GM19328 (cell line): ENCODE results near the gene LMOD3.

Source experiments
- ATAC-seq: cut with Tn5 transposase; IDR thresholded peaks from one replicate; pipeline ENCODE4 v1.9.1; 2021; ENCODE audit warnings: mild to moderate bottlenecking, moderate library complexity; ENCODE audit not compliant: unreplicated experiment

Gene LMOD3

GRCh38 chr3:69122403-69122802 is at the start of gene LMOD3:
LMOD3 (minus strand) TSS chr3:69122595; CDS start chr3:69122386, 209 bp downstream.
- ATAC-seq = no peak

DNA sequence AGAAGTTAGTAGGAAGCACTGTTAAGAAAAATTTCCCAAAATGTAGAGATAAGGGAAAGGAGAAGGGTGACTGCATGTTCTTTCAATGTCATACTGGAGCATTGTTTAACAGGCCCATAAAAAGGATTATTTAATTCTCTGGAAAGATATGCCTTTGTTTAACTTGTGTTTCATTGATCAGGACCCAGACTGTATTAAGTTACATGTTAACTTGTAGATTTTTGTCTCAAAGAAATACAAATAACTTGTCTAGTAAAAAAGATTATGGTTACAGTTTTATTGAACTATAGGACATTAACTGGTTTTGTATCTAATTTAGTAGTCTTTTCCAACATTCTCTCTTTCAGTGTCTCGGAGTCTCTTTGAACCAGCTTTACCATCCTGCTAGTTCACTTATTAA is 49.7 kb upstream of the LMOD3 start:
- no peak for ATAC-seq

DNA sequence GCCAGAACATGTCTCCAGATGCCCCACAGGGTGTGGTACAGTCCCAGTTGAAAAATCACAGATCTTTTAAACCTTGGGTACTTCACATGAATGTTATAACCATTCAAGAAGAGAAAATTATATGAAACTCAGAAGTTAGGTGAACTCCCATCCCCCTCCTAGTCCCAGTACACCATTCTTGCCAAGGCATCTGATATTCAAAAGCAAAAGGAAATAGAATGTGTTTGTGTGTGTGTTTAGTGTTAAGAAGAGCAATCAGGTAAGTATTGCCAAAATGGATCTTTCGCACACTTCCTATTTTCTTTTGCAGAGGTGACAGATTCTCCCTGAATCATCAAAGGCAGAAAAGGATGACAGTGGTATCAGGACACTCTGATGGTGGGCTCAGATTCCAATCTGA is 44.1 kb upstream of the LMOD3 start:
- no peak for ATAC-seq

DNA sequence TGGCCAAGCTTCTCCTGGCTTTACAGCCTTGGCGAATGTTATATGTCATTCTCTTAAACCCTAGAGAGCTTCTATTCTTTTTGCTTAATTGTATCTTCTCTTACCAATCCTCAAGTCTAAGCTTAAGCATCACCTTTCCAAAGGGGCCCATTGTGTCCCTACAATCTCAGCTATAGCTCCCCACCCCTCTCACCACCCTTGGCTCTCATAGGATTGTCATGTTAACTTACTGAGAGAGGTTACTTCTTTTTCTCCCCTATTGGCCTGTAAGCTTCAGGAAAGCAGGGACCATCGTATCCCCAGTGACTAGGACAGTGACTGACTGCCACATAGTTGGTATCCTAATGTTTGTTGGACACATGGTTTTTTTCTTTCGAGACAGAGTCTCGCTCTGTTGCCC is 43.3 kb upstream of the LMOD3 start:
- ATAC-seq = no peak

DNA sequence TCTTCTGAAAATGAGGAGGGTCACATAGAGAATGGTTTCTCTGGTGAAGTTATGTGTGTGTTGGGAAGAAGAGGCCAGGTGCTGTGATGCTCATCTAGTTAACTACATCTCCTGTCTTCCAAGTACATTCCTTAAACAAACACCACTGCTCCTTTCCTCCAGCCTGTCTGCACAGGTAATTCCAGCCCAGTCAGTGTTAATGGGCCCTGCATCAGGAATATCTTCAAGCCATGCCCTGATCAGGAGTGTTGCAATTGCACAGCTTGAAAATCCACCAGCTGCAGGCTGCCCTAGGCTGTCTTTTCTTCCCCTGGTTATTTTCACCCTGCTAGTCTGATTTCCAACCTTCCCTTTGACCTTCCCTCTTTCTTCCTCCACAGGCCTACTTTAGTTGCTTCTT is 41.9 kb upstream of the LMOD3 start:
- no peak for ATAC-seq

- no peak for ATAC-seq
Observed at GRCh38 chr3:69162308-69162980, 40.0 kb upstream of the LMOD3 start.

DNA sequence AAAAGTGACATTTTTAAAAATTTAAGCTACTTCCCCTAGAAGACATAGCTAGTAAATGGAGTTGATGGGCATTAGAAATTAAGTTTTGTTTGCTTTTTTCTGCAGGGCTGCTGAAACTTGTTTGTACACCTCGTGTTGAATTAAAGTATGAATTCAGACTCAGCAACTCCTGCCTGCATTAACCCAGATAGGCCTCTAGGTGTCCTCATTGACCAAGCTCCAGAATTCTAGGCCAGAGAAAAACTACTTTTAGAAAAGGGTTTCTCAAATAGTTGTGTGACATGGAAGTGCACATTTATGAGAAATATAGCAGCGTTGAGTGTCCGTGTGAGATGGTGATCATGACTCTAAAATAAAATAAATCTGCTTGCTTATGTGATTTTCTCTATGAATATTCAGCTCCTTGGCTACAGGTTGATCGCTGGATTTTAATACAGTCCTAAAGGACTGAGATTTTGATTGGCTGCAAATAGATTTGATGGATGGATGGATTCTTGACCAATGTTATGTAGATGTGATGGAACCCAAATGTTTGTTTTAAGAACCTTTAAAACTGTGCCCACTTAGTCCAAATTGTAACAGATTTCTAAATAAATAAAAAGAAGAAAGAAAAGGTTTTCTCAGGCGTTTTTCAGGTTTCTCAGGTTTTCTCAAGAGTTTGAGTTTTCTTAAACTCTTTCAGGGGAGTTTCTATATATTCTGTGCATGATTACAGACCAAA is 39.4 kb upstream of the LMOD3 start:
- ATAC-seq = no peak

DNA sequence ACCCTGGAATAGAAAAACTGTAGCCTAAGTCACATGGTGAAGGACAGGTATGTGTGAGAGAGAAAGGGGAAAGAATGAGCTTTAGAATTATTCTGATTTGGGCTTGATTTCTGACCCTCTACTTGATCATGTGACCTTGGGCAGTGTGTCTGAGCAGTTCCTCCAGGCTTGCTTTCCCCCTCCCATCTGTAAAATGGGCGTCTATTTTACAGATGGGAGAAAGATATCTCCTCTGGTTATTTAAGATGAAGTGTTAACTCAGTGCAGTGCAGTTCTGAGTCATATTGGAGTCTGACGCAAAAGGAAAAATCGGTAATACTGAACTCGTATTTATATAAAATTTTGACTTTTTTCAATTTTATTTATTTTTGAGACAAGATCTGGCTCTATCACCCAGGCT is 38.1 kb upstream of the LMOD3 start:
- no peak for ATAC-seq

DNA sequence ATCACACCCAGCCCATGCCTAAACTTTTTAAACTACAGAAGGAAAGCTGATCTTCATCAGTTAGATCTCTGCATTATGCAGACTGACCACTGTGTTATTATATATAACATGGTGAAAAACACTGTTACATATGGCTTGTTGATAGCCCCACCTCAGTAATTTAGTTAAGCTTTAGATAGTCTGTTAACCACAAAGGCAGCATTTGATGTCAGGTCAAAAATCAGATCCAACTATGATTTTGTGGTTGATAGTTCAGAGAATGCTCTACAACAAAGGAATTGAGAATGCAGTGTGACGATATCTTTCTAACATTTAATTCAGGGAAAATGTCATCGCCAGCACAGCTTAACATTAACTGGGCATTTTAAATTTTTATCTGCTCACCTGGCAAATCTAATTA is 37.7 kb upstream of the LMOD3 start:
- no peak for ATAC-seq

- no peak for ATAC-seq
Observed at GRCh38 chr3:69149586-69149985, 27.2 kb upstream of the LMOD3 start.

DNA sequence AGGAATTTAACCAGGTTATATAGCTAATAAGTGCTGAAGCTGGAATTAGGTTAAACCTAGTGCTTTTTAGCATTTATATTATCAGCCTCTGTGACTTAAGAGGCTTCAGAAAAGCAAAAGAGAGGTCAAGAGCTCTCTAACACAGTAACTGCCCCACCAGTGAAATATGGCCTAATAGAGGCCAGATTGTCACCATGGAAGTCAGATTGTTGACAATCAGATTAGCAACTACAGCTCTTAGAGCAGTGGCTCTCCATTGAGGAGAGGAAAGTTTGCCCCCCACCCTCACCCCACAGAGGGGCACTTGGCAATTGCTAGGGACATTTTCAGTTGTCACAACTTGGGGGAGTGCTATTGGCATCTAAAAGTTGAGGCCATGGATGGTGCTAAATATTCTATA is 23.3 kb upstream of the LMOD3 start:
- no peak for ATAC-seq

GRCh38 chr3:69144631-69145245 is 22.3 kb upstream of the LMOD3 start:
- no peak for ATAC-seq

DNA sequence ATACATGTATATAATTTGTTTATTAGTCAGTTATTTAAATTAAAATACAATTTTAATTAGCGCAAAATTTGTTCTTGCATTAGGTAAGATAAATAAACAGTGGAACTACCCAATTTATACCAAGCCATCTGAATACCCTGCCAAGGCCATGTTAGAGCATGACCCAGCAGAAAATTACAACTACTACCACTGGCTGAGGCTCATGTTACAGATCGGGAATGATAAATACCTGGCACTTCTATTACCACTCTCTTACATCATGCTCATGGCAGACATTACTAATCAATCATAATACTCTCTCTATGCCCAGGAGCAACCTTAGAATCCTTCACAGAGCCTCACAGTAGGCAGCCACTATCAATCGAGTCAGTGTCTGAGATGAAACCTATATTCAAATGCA is 21.2 kb upstream of the LMOD3 start:
- no peak for ATAC-seq

GRCh38 chr3:69142797-69143454 is 20.5 kb upstream of the LMOD3 start:
- no peak for ATAC-seq

- ATAC-seq = no peak
Observed at GRCh38 chr3:69142090-69142489, 19.7 kb upstream of the LMOD3 start.

DNA sequence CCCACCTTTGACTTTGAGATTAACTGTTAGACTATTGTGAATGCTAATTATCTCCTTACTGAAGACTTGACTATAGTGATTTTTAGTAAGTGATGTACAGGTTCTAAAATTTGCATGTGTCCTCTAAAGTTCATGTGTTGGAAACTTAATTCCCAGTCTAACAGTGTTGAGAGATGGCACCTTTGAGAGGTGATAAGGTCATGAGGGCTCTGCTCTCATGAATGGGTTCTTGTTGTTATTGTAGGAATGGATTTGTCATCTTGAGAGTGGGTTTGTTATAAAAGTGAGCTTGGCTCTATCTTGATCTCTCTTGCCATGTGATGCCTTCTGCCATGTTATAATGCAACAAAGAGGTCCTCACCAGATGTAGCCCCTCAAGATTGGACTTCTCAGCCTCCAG is 18.9 kb upstream of the LMOD3 start:
- no peak for ATAC-seq

DNA sequence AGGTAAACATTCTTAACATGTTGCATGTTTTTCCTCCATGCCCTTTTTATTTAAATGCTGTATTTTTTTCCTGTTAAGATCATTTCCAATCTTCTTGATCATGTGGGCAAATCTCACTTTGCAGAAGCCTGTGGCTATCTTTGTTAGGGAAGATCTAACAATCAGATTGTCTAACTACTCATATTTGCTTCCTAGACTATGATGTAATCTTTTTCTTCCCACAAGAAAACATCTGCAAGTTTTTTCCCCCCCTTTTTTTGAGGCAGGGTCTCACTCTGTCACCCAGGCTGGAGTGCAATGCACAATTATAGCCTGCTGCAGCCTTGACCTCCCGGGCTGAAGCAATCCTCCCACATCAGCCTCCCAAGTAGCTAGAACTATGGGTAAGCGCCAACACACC is 15.0 kb upstream of the LMOD3 start:
- ATAC-seq = no peak

- ATAC-seq = no peak
Observed at GRCh38 chr3:69137005-69137404, 14.6 kb upstream of the LMOD3 start.

DNA sequence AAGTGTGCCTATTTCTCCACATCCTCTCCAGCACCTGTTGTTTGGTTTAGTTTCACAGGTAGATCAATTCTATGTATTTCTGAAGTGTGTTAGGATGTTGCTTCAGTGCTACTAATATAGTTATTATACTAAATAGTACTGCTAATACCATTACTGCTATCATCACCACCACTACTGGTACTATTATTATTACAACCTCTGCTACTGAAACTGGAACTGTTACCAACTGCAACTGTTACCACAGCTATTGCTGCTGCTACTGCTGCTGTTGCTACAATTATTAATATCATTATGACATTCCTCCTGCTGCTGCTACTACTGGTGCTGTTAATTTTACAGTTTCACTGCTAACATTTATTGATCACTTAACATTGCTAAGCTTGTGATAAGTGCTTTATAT is 8.3 kb upstream of the LMOD3 start:
- peak; percentile 86 for ATAC-seq

GRCh38 chr3:69129531-69129930 is 7.1 kb upstream of the LMOD3 start:
- no peak for ATAC-seq

DNA sequence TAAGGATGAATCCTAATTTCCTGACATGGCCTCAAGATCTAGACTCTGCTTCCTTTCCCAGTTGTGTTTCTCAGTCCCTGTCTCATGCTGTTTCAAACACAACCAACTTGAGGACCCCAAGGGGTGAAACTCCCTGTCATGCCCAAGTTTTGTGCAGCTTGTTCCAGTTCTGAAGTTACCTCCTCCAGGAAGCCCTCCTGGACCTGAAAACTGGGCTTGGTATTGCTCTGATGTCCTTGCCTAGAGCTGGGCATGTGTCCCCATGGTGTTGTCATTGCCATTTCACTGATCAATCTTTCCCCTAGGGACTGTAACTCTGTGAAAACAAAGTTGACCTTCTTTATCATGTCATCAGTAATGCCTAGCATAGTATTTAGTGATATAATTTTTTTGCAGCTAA is 6.1 kb upstream of the LMOD3 start:
- no peak for ATAC-seq

DNA sequence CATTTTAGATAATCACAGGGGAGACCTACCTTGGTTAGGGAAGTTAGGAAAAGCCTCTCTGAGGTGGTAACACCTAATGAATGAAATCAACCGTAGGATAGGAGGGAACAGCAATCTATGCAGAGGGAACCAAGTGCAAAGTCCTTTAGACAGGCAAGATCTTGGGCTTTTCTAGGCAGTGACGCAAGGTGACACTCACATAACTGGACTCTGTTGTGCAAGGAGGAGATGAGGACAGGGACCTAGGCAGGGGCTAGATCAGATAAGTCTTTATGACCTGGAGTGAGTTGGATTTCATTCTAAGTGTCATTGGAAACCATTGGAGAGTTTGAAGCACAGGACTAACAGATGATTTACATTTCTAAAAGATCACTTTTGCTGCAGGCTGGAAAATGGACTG is 4.6 kb upstream of the LMOD3 start:
- ATAC-seq = no peak
